Measurements from ENCODE around the gene HOXA11.
A peak's percentile ranks its signal among the peaks of the same experiment; 100 is the strongest.

HOXA11 gene

GRCh38 chr7:27162561-27163287 lies 22.3 kb downstream of the HOXA11 start:
- no peak overlapping the region for H2BK5ac ChIP-seq (ENCODE audit: low read depth, low read length, poor library complexity, severe bottlenecking)
- H3K23ac ChIP-seq (ENCODE audit: low read length in 2 of 2), result no peak overlapping the region
- H3K4me3 ChIP-seq (ENCODE audit: insufficient read depth in 1 of 2, low read depth in 1 of 2, low read length in 2 of 2), result peak overlapping the region in 1 of 2 experiments; percentile 92
- H3K4ac ChIP-seq (ENCODE audit: low read depth in 1 of 2, low read length in 2 of 2), result no peak overlapping the region
- H2BK120ac ChIP-seq (ENCODE audit: low read depth, low read length), result no peak overlapping the region
- H3K9me3 ChIP-seq (ENCODE audit: control insufficient read depth, low read length), result no peaks in the 10 kb centered on the region
- DNase-seq, result no peak
- H2AK5ac ChIP-seq (ENCODE audit: low read length, severe bottlenecking), result no peak overlapping the region
- H3K4me2 ChIP-seq (ENCODE audit: low read length, poor library complexity, severe bottlenecking), result no peak overlapping the region
- no peak overlapping the region for H2BK15ac ChIP-seq (ENCODE audit: low read depth, poor library complexity, severe bottlenecking)
- H3K4me1 ChIP-seq (ENCODE audit: control insufficient read depth, insufficient read depth, low read depth, low read length), result peaks cover 36% of the 10 kb centered on the region
- H3K27ac ChIP-seq (ENCODE audit: low read length, poor library complexity, severe bottlenecking), result no peak overlapping the region
- no peak overlapping the region for H4K8ac ChIP-seq (ENCODE audit: low read length)
- H3K9ac ChIP-seq (ENCODE audit: low read length), result peak overlapping the region; percentile 90
- no peak overlapping the region for H2BK12ac ChIP-seq (ENCODE audit: low read length in 2 of 2)
- peaks cover 3% of the 10 kb centered on the region for H3K79me1 ChIP-seq (replicated peaks; ENCODE audit: low read length, poor library complexity, severe bottlenecking)
- no peak overlapping the region for H2AFZ ChIP-seq (ENCODE audit: low read depth, low read length)
- H3K18ac ChIP-seq (ENCODE audit: low read depth in 1 of 2, low read length in 2 of 2), result no peak overlapping the region
- no peak overlapping the region for H4K91ac ChIP-seq (ENCODE audit: low read length)
- H3K27me3 ChIP-seq (ENCODE audit: control insufficient read depth in 1 of 2, insufficient read depth in 1 of 2, low read length in 2 of 2), result peaks cover 0 to 11% of the 10 kb centered on the region in 2 experiments
- 73% methylated on average over 2 of the region's 7 CpGs for WGBS
- H3K36me3 ChIP-seq (ENCODE audit: control insufficient read depth in 1 of 2, insufficient read depth in 2 of 2, low read depth in 1 of 2, low read length in 2 of 2), result peaks cover 15 to 45% of the 10 kb centered on the region in 2 experiments
- H3K14ac ChIP-seq (ENCODE audit: low read length in 2 of 2), result no peak overlapping the region

GRCh38 chr7:27161721-27162560 lies 23.1 kb downstream of the HOXA11 start:
- Histone ChIP-seq H3K9ac (ENCODE audit: low read length) (peak overlapping the region; percentile 90), H4K8ac (ENCODE audit: low read length) (peak overlapping the region; percentile 52), H3K4me2 (ENCODE audit: low read length, poor library complexity, severe bottlenecking) (no peak overlapping the region), H3K18ac (ENCODE audit: low read depth in 1 of 2, low read length in 2 of 2) (peak overlapping the region in 1 of 2 experiments; percentile 81), H2BK120ac (ENCODE audit: low read depth, low read length) (peak overlapping the region; percentile 27), H3K27me3 (ENCODE audit: control insufficient read depth in 1 of 2, insufficient read depth in 1 of 2, low read length in 2 of 2) (peaks cover 0 to 19% of the 10 kb centered on the region in 2 experiments), H4K91ac (ENCODE audit: low read length) (no peak overlapping the region), H3K23ac (ENCODE audit: low read length in 2 of 2) (no peak overlapping the region), H3K9me3 (ENCODE audit: control insufficient read depth, low read length) (no peaks in the 10 kb centered on the region), H3K4me3 (ENCODE audit: insufficient read depth in 1 of 2, low read depth in 1 of 2, low read length in 2 of 2) (peak overlapping the region in 1 of 2 experiments; percentile 92), H3K27ac (ENCODE audit: low read length, poor library complexity, severe bottlenecking) (peak overlapping the region; percentile 4), H2AFZ (ENCODE audit: low read depth, low read length) (no peak overlapping the region), H3K36me3 (ENCODE audit: control insufficient read depth in 1 of 2, insufficient read depth in 2 of 2, low read depth in 1 of 2, low read length in 2 of 2) (peaks cover 15 to 45% of the 10 kb centered on the region in 2 experiments), H3K79me1 (replicated peaks; ENCODE audit: low read length, poor library complexity, severe bottlenecking) (peaks cover 3% of the 10 kb centered on the region), H3K4ac (ENCODE audit: low read depth in 1 of 2, low read length in 2 of 2) (peak overlapping the region in 1 of 2 experiments; percentile 5), H2BK12ac (ENCODE audit: low read length in 2 of 2) (peak overlapping the region in 1 of 2 experiments; percentile 12), H2BK5ac (ENCODE audit: low read depth, low read length, poor library complexity, severe bottlenecking) (no peak overlapping the region), H2BK15ac (ENCODE audit: low read depth, poor library complexity, severe bottlenecking) (peak overlapping the region; percentile 16), H2AK5ac (ENCODE audit: low read length, severe bottlenecking) (no peak overlapping the region), H3K14ac (ENCODE audit: low read length in 2 of 2) (no peak overlapping the region), H3K4me1 (ENCODE audit: control insufficient read depth, insufficient read depth, low read depth, low read length) (peaks cover 38% of the 10 kb centered on the region)
- WGBS, result 21% methylated on average over 24 of the region's 30 CpGs
- peak; percentile 38 for DNase-seq

GRCh38 chr7:27161214-27161720 lies 23.8 kb downstream of the HOXA11 start:
- WGBS, result 7% methylated on average over 18 of the region's 27 CpGs
- DNase-seq, result no peak
- Histone ChIP-seq H3K27me3 (ENCODE audit: control insufficient read depth in 1 of 2, insufficient read depth in 1 of 2, low read length in 2 of 2) (peaks cover 0 to 26% of the 10 kb centered on the region in 2 experiments), H3K4ac (ENCODE audit: low read depth in 1 of 2, low read length in 2 of 2) (no peak overlapping the region), H3K18ac (ENCODE audit: low read depth in 1 of 2, low read length in 2 of 2) (peak overlapping the region in 1 of 2 experiments; percentile 70), H3K9me3 (ENCODE audit: control insufficient read depth, low read length) (no peaks in the 10 kb centered on the region), H2BK120ac (ENCODE audit: low read depth, low read length) (peak overlapping the region; percentile 27), H3K36me3 (ENCODE audit: control insufficient read depth in 1 of 2, insufficient read depth in 2 of 2, low read depth in 1 of 2, low read length in 2 of 2) (peaks cover 15 to 41% of the 10 kb centered on the region in 2 experiments), H3K4me3 (ENCODE audit: insufficient read depth in 1 of 2, low read depth in 1 of 2, low read length in 2 of 2) (peak overlapping the region in 1 of 2 experiments; percentile 92), H4K91ac (ENCODE audit: low read length) (no peak overlapping the region), H3K79me1 (replicated peaks; ENCODE audit: low read length, poor library complexity, severe bottlenecking) (peaks cover 3% of the 10 kb centered on the region), H2BK15ac (ENCODE audit: low read depth, poor library complexity, severe bottlenecking) (no peak overlapping the region), H3K4me2 (ENCODE audit: low read length, poor library complexity, severe bottlenecking) (peak overlapping the region; percentile 94), H3K9ac (ENCODE audit: low read length) (peak overlapping the region; percentile 90), H3K23ac (ENCODE audit: low read length in 2 of 2) (no peak overlapping the region), H3K4me1 (ENCODE audit: control insufficient read depth, insufficient read depth, low read depth, low read length) (peaks cover 34% of the 10 kb centered on the region), H2BK5ac (ENCODE audit: low read depth, low read length, poor library complexity, severe bottlenecking) (no peak overlapping the region), H2AK5ac (ENCODE audit: low read length, severe bottlenecking) (no peak overlapping the region), H3K14ac (ENCODE audit: low read length in 2 of 2) (no peak overlapping the region), H2BK12ac (ENCODE audit: low read length in 2 of 2) (no peak overlapping the region), H3K27ac (ENCODE audit: low read length, poor library complexity, severe bottlenecking) (peak overlapping the region; percentile 25), H4K8ac (ENCODE audit: low read length) (peak overlapping the region; percentile 47), H2AFZ (ENCODE audit: low read depth, low read length) (peak overlapping the region; percentile 43)
